Measurements from ENCODE around the gene ELFN2. TPM values are rescaled to one million over a fixed set of nuclear protein-coding genes. Genes with fewer than 3 reads are reported as not detected.

Gene ELFN2
- total RNA-seq, 4 donors from 2014 or later, result 0.10 to 0.59 (median 0.31) TPM

DNA sequence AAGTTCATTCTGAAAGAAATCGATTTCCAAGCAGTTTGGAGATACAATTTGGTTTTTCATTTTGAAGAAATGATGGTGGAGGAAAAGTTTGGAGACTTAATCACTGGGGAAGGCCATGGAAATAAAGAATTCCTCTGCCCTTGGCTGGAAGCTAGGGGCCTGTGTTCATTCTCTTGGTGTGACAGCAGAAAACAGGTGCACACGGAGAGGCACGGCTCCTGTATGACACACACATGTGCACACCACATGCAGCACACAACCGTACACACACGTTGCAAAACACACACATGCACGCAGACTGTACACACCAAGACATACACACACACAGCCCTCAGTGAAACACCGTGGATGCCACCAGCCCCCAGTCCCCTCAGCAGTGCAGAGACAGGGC, 80.8 kb downstream of the ELFN2 start:
- Histone ChIP-seq H3K27me3 (peaks cover 39% of the 10 kb centered on the region), H3K27ac (no peak overlapping the region), H3K4me1 (peaks cover 3% of the 10 kb centered on the region), H3K9me3 (no peaks in the 10 kb centered on the region), H3K4me3 (no peak overlapping the region), H3K36me3 (no peaks in the 10 kb centered on the region)
- TF ChIP-seq EP300 (IDR thresholded peaks at IDR 0.05) (no peak), POLR2A (IDR thresholded peaks at IDR 0.05) (no peak), POLR2AphosphoS5 (IDR thresholded peaks at IDR 0.05) (no peak)
- TF ChIP-seq, protein P1, sequence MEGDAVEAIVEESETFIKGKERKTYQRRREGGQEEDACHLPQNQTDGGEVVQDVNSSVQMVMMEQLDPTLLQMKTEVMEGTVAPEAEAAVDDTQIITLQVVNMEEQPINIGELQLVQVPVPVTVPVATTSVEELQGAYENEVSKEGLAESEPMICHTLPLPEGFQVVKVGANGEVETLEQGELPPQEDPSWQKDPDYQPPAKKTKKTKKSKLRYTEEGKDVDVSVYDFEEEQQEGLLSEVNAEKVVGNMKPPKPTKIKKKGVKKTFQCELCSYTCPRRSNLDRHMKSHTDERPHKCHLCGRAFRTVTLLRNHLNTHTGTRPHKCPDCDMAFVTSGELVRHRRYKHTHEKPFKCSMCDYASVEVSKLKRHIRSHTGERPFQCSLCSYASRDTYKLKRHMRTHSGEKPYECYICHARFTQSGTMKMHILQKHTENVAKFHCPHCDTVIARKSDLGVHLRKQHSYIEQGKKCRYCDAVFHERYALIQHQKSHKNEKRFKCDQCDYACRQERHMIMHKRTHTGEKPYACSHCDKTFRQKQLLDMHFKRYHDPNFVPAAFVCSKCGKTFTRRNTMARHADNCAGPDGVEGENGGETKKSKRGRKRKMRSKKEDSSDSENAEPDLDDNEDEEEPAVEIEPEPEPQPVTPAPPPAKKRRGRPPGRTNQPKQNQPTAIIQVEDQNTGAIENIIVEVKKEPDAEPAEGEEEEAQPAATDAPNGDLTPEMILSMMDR (IDR thresholded peaks at IDR 0.05), result no peak
- DNase-seq (ENCODE audit: low spot score in 2 of 2), result no peak
- 69% methylated on average over 7 of the region's 7 CpGs for WGBS

DNA sequence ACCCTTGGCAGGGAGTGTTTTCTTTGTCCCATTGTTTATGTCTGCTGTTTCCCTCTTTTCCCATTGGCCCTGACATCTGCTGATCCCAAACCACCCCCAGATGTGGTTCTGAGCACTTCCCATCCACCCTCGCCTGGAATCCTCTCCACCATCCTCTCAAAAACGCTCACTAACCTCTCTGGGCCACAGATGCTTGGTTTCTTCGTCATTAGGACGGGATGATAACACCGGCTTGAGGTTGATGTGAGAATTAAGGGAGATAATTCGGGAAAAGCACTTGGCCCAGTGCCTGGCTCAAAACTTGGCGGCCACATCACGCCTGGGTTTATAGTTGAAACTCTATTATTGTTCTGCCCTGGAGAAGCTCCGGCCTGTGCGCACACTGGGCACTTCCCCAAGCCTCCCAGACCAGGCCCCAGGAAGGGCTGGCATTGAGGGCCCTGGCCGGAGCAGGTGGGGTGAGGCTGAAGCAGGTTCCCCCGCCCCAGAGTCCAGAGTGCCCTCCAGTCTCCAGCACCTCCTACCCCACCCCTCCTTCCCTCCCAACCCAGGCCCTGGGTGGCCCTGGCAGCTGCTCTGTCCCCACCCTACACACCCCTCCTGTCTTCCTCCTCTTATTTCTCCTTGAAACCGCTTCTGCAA, 81.3 kb downstream of the ELFN2 start:
- Histone ChIP-seq H3K27ac (no peak overlapping the region), H3K4me3 (no peak overlapping the region), H3K9me3 (no peaks in the 10 kb centered on the region), H3K36me3 (no peaks in the 10 kb centered on the region), H3K27me3 (peaks cover 37% of the 10 kb centered on the region), H3K4me1 (peaks cover 3% of the 10 kb centered on the region)
- no peak for DNase-seq (ENCODE audit: low spot score in 2 of 2)
- 23% methylated on average over 9 of the region's 13 CpGs for WGBS
- TF ChIP-seq POLR2AphosphoS5 (IDR thresholded peaks at IDR 0.05), result no peak
- TF ChIP-seq POLR2A (IDR thresholded peaks at IDR 0.05), result no peak
- TF ChIP-seq, protein P1 (IDR thresholded peaks at IDR 0.05), result no peak
- no peak for TF ChIP-seq EP300 (IDR thresholded peaks at IDR 0.05)

DNA sequence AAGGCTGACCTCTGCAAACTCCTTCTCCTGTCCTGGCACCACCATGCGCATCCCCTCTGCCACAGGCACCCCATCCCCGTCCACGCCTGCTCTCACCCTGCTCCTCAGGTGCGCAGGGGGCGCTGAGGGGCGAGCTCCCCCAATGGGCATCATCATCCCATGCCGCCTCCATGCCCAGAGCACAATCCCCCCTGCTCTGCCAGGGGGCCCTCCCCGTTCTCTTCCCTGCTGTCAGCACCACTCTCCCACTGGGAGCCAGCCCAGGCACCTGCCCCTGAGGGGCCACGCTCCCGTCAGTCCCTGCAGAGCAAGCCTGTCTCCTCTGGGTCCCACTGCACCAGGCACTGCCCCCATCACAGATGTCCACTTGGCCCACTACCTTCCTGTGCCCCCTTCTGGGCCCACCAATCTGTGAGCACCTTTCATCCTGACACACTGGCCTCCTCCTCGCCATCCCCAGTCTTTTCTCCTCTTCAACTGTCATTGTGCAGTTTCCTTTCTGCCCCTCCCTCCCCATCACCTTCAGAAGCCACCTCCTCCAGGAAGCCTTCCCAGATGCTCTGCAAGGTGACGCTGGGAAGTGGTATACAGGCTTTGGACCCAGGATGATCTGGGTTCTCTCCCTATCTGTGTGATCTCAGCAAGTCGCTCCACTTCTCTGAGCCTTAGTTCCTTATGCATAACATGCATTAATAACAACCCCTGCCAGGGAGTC, 82.4 kb downstream of the ELFN2 start:
- Histone ChIP-seq H3K27me3 (peaks cover 48% of the 10 kb centered on the region), H3K36me3 (no peaks in the 10 kb centered on the region), H3K4me3 (no peak overlapping the region), H3K9me3 (no peaks in the 10 kb centered on the region), H3K27ac (no peak overlapping the region), H3K4me1 (peaks cover 3% of the 10 kb centered on the region)
- 88% methylated on average over 13 of the region's 13 CpGs for WGBS
- DNase-seq (ENCODE audit: low spot score in 2 of 2), result no peak
- TF ChIP-seq POLR2AphosphoS5 (IDR thresholded peaks at IDR 0.05) (no peak), EP300 (IDR thresholded peaks at IDR 0.05) (no peak), POLR2A (IDR thresholded peaks at IDR 0.05) (no peak)
- TF ChIP-seq, protein P1 (IDR thresholded peaks at IDR 0.05), result no peak

DNA sequence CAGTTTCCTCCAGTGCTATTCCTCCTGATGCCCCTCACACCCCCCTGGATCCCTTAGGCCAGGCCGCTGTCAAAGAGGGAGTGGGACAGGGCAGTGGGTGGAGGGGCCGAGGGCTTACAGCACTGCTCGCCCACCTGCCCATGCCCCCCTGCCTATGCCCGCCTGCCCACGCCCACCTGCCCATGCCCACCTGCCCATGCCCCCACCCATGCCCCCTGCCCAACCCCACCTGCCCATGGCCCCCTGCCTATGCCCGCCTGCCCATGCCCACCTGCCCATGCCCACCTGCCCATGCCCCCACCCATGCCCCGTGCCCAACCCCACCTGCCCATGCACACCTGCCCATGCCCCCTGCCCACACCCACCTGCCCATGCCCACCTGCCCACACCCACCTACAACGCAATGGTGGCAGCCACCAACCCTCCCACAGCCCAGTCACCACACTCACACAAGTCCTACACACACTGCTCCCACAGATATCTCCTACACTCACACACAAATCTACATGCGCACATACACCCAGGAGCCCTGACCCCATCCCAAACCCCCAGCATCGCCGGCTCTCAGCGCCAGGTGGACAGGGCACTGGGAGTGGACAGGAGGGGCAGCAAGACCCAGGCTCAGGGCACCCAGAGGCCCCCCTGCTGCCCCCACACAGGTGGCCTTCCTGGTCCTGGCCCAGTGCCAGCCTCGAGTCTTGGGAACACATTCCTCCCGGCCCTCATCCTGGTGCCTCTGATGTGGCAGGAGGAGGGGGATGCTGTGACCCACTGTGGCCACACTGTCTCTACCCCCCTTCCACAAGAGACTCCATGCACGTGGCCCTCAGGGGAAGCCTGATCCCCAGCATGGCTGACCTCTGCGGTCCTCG, 83.2 kb downstream of the ELFN2 start:
- Histone ChIP-seq H3K36me3 (no peaks in the 10 kb centered on the region), H3K4me3 (no peak overlapping the region), H3K9me3 (no peaks in the 10 kb centered on the region), H3K4me1 (peaks cover 3% of the 10 kb centered on the region), H3K27ac (no peak overlapping the region), H3K27me3 (peaks cover 56% of the 10 kb centered on the region)
- no peak for TF ChIP-seq POLR2A (IDR thresholded peaks at IDR 0.05)
- DNase-seq (ENCODE audit: low spot score in 2 of 2), result no peak
- WGBS, result 81% methylated on average over 11 of the region's 17 CpGs

DNA sequence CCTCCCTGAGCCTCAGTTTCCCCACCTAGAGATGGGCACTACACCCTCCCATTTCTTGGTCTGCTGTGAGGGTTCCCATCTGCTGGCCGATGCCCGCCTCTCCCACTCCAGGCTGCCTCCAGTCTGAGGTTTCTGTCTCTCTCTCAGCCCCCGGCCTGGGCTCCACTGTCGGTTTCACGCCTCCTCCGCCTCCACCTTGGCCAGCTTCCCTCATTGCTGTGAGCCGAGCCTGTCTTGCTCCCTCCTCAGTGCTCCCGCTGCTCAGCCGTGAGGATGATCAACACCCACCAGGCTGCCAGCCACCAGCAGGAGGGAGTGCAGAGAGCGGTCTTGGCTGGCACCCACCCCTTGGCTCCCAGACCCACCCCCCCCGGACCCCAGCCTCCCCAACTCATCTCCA, 83.9 kb downstream of the ELFN2 start:
- no peaks in the 10 kb centered on the region for H3K36me3 ChIP-seq
- peaks cover 64% of the 10 kb centered on the region for H3K27me3 ChIP-seq
- no peak overlapping the region for H3K27ac ChIP-seq
- no peak for DNase-seq (ENCODE audit: low spot score in 2 of 2)
- H3K4me3 ChIP-seq, result no peak overlapping the region
- TF ChIP-seq EP300 (IDR thresholded peaks at IDR 0.05) (no peak), POLR2AphosphoS5 (IDR thresholded peaks at IDR 0.05) (no peak), POLR2A (IDR thresholded peaks at IDR 0.05) (no peak)
- TF ChIP-seq, protein P1 (IDR thresholded peaks at IDR 0.05), result no peak
- 47% methylated on average over 11 of the region's 11 CpGs for WGBS
- H3K9me3 ChIP-seq, result no peaks in the 10 kb centered on the region
- peaks cover 3% of the 10 kb centered on the region for H3K4me1 ChIP-seq
